Inflammatory macrophage treated with lipopolysaccharide for 4 hours (primary cell): ENCODE data around the gene RIPK4.
"Not testable (repeated sequence)": the region's sequence is repeated elsewhere in the genome, so short reads cannot be mapped to it uniquely, and the experiment has no call there.

Experiments
- DNase-seq: peaks from one replicate; pipeline ENCODE4 v3.0.0-alpha.2; 2020

The RIPK4 gene

GRCh38 chr21:41733951-41734689, 32.7 kb downstream of the RIPK4 start:
- DNase-seq = peak; percentile 5

GRCh38 chr21:41731081-41731480, 35.8 kb downstream of the RIPK4 start:
- peak; percentile 51 for DNase-seq

GRCh38 chr21:41730367-41730765, 36.5 kb downstream of the RIPK4 start:
- peak; percentile 35 for DNase-seq

- DNase-seq = no peak
Observed at GRCh38 chr21:41729701-41730366, 37.0 kb downstream of the RIPK4 start.

GRCh38 chr21:41727784-41728763, 38.8 kb downstream of the RIPK4 start:
- DNase-seq = no peak

GRCh38 chr21:41726970-41727783, 39.7 kb downstream of the RIPK4 start:
- no peak for DNase-seq

- no peak for DNase-seq
Observed at GRCh38 chr21:41726630-41726969, 40.3 kb downstream of the RIPK4 start.

GRCh38 chr21:41726058-41726558, 40.7 kb downstream of the RIPK4 start:
- DNase-seq = no peak

- peak; percentile 22 for DNase-seq
Observed at GRCh38 chr21:41725421-41726031, 41.3 kb downstream of the RIPK4 start.

- DNase-seq = not testable (repeated sequence)
Observed at GRCh38 chr21:41723835-41724234, 43.0 kb downstream of the RIPK4 start.

GRCh38 chr21:41722052-41723018, 44.5 kb downstream of the RIPK4 start:
- no peak for DNase-seq

- no peak for DNase-seq
Observed at GRCh38 chr21:41720250-41720649, 46.6 kb downstream of the RIPK4 start.

- DNase-seq = no peak
Observed at GRCh38 chr21:41719691-41720090, 47.2 kb downstream of the RIPK4 start.

- peak; percentile 53 for DNase-seq
Observed at GRCh38 chr21:41717573-41718330, 49.1 kb downstream of the RIPK4 start.

GRCh38 chr21:41716751-41717150, 50.1 kb downstream of the RIPK4 start:
- DNase-seq = no peak

GRCh38 chr21:41715649-41716281, 51.1 kb downstream of the RIPK4 start:
- DNase-seq = no peak

GRCh38 chr21:41714299-41714865, 52.5 kb downstream of the RIPK4 start:
- DNase-seq = not testable (repeated sequence)

- no peak for DNase-seq
Observed at GRCh38 chr21:41713495-41714281, 53.2 kb downstream of the RIPK4 start.
